Measurements from ENCODE around the gene STRBP. TPM values are rescaled to one million over a fixed set of nuclear protein-coding genes. Genes with fewer than 3 reads are reported as not detected.

STRBP gene
- total and polyA plus RNA-seq, 9 donors, result 4.9 to 18.8 (median 11.2) TPM

GRCh38 chr9:123174887-123175518 lies 93.4 kb downstream of the STRBP start:
- H3K27ac ChIP-seq, result no peak overlapping the region
- H3K36me3 ChIP-seq, result no peaks in the 10 kb centered on the region
- 94 to 95% (median 94%) methylated on average over 1 of the region's 1 CpG for WGBS, 3 donors
- intact Hi-C loops (cut with DNase I), result no loop called here
- no peaks in the 10 kb centered on the region for H3K27me3 ChIP-seq
- DNase-seq, result no peak
- H3K9me3 ChIP-seq, result no peaks in the 10 kb centered on the region
- H3K4me1 ChIP-seq (ENCODE audit: insufficient read depth), result no peaks in the 10 kb centered on the region
- no peak overlapping the region for H3K4me3 ChIP-seq
- TF ChIP-seq CTCF (IDR thresholded peaks at IDR 0.05) (no peak), POLR2A (IDR thresholded peaks at IDR 0.05) (no peak), EP300 (IDR thresholded peaks at IDR 0.05) (no peak)

DNA sequence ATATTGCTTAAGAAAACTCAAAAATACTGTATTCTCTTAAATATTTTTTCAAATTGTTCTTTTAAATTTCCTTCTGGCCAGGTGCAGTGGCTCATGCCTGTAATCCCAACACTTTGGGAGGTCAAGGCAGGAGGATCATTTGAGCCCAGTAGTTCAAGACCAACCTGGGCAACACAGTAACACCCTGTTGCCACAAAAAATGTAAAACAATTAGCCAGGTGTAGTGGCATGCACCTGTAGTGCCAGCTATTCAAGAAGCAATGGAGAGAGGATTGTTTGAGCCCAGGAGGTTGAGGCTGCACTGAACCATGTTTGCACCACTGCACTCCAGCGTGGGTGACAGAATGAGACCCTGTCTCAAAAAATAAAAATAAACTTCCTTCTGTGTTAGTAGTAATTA lies 94.3 kb downstream of the STRBP start:
- H3K27ac ChIP-seq, result no peak overlapping the region
- TF ChIP-seq CTCF (IDR thresholded peaks at IDR 0.05) (no peak), EP300 (IDR thresholded peaks at IDR 0.05) (no peak), POLR2A (IDR thresholded peaks at IDR 0.05) (no peak)
- no peak for DNase-seq
- H3K9me3 ChIP-seq, result no peaks in the 10 kb centered on the region
- no peak overlapping the region for H3K4me3 ChIP-seq
- no peaks in the 10 kb centered on the region for H3K4me1 ChIP-seq (ENCODE audit: insufficient read depth)
- H3K36me3 ChIP-seq, result no peaks in the 10 kb centered on the region
- WGBS, 3 donors, result 90 to 98% (median 94%) methylated on average over 1 of the region's 1 CpG
- intact Hi-C loops (cut with DNase I), result no loop called here
- no peaks in the 10 kb centered on the region for H3K27me3 ChIP-seq

- TF ChIP-seq EP300 (IDR thresholded peaks at IDR 0.05) (no peak), CTCF (IDR thresholded peaks at IDR 0.05) (no peak), POLR2A (IDR thresholded peaks at IDR 0.05) (no peak)
- Histone ChIP-seq H3K4me3 (no peak overlapping the region), H3K9me3 (no peaks in the 10 kb centered on the region), H3K27ac (no peak overlapping the region), H3K4me1 (ENCODE audit: insufficient read depth) (no peaks in the 10 kb centered on the region), H3K27me3 (no peaks in the 10 kb centered on the region), H3K36me3 (no peaks in the 10 kb centered on the region)
- WGBS, 3 donors, result 80 to 86% (median 84%) methylated on average over 3 of the region's 3 CpGs
- intact Hi-C loops (cut with DNase I), result no loop called here
- no peak for DNase-seq
These were observed 98.5 kb downstream of the STRBP start for GRCh38 chr9:123169926-123170325.

DNA sequence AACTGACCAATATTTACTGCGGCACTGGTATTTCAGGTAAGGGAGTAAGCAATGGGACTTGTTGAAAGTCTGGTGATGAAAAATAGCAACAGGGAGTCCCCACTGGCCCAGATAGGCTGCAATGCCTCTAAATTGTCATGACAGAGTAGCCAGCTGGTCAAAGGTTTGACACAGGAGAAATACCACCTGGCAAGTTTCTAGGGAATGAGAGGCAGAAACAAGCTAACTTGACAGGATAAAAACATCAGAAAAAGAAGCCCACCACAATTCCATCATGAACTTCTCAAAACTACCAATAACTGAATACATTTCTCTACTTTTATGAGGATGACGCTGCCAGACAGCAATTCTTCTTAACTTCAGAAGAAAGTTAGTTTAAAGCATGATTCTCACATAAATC lies 99.8 kb downstream of the STRBP start:
- 77 to 94% (median 91%) methylated on average over 2 of the region's 2 CpGs for WGBS, 3 donors

More for the DNA sequence above, 99.8 kb downstream of the STRBP start:
- H3K9me3 ChIP-seq, result no peaks in the 10 kb centered on the region
- no peaks in the 10 kb centered on the region for H3K4me1 ChIP-seq (ENCODE audit: insufficient read depth)
- TF ChIP-seq POLR2A (IDR thresholded peaks at IDR 0.05), result no peak
- no peak for TF ChIP-seq CTCF (IDR thresholded peaks at IDR 0.05)
- TF ChIP-seq EP300 (IDR thresholded peaks at IDR 0.05), result no peak
- intact Hi-C loops (cut with DNase I), result no loop called here
- H3K36me3 ChIP-seq, result no peaks in the 10 kb centered on the region
- no peak for DNase-seq
- no peak overlapping the region for H3K4me3 ChIP-seq
- no peaks in the 10 kb centered on the region for H3K27me3 ChIP-seq
- no peak overlapping the region for H3K27ac ChIP-seq
